Fibroblast of gingiva (primary cell): ENCODE results near the gene PRKCB.

Experiments
- DNase-seq: peaks from one replicate; pipeline ENCODE4 v3.0.0-alpha.2; 2011; ENCODE audit warnings: low read depth

PRKCB gene

GRCh38 chr16:24253192-24253591 lies 417.4 kb downstream of the PRKCB start:
- no peak for DNase-seq

- DNase-seq, result no peak
Measured at GRCh38 chr16:24255456-24256371, 419.9 kb downstream of the PRKCB start, which contains the start of gene CACNG3. Gene CACNG3, plus strand, starts transcription at chr16:24256335. Its CDS starts 420 bp downstream, at chr16:24256755.

- no peak for DNase-seq
Measured at GRCh38 chr16:24257958-24258357, 422.2 kb downstream of the PRKCB start.

GRCh38 chr16:24258791-24259190 lies 423.0 kb downstream of the PRKCB start:
- no peak for DNase-seq

GRCh38 chr16:24262816-24263215 lies 427.0 kb downstream of the PRKCB start:
- no peak for DNase-seq
